Measurements from ENCODE around the gene SH2D7. TPM values are rescaled to one million over a fixed set of nuclear protein-coding genes. Genes with fewer than 3 reads are reported as not detected.

The SH2D7 gene
- polyA plus RNA-seq, 1 donor (not counting 4 experiments of a cell fraction or from before 2014, with no cell fraction given): not detected

DNA sequence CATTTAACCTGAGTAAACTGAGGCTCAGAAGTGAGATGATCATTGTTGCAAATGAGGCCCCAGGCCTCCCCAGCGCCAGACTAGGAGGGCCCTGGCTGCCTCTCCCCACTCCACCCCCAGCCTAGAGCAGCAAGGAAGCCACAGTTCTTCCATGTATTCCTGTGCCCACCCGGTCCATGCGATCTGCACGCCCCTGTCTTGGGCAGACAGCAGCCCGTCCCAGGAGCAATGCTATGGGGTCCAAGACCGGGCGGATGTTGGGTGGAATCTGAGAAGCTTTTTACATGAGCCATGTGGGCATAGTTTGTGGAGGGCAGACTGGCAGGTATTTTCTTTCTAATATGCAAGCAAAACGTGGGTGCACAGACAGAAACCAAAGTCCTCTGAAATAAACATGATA, 15.1 kb downstream of the SH2D7 start:
- Histone ChIP-seq H3K9ac (ENCODE audit: control insufficient read depth, extremely low read depth, insufficient read depth, low read length) (no peak overlapping the region), H3K27ac (ENCODE audit: control insufficient read depth, insufficient read depth, low read length) (no peak overlapping the region), H3K4me2 (ENCODE audit: control insufficient read depth, extremely low read depth, insufficient read depth, low read depth, low read length) (no peak overlapping the region), H2AFZ (ENCODE audit: control insufficient read depth, low read length) (no peak overlapping the region), H3K27me3 (ENCODE audit: control insufficient read depth, extremely low read depth, insufficient read depth, low read length) (no peaks in the 10 kb centered on the region), H3K4me3 (ENCODE audit: control insufficient read depth in 2 of 3, extremely low read depth in 1 of 3, insufficient read depth in 2 of 3, low read depth in 1 of 3, low read length in 3 of 3) (no peak overlapping the region), H4K20me1 (ENCODE audit: control insufficient read depth, extremely low read depth, insufficient read depth, low read length) (no peaks in the 10 kb centered on the region), H3K9me3 (ENCODE audit: control insufficient read depth, low read depth, low read length) (no peaks in the 10 kb centered on the region), H3K4me1 (ENCODE audit: control insufficient read depth, extremely low read depth, insufficient read depth, low read length) (no peaks in the 10 kb centered on the region), H3K79me2 (ENCODE audit: control insufficient read depth, insufficient read depth, low read length) (no peaks in the 10 kb centered on the region), H3K9me1 (ENCODE audit: control insufficient read depth, extremely low read depth, insufficient read depth, low read length) (no peaks in the 10 kb centered on the region), H3K36me3 (ENCODE audit: control insufficient read depth in 2 of 2, extremely low read depth in 1 of 2, insufficient read depth in 2 of 2, low read length in 2 of 2) (no peaks in the 10 kb centered on the region)
- DNase-seq (ENCODE audit: low read depth, low spot score) (no peak), FAIRE-seq (no peak)
- dilution Hi-C loops (cut with MboI; ENCODE audit: extremely low pct_ligation_motif_present, low sequenced_read_pairs): no loop called here
- TF ChIP-seq, protein P1, sequence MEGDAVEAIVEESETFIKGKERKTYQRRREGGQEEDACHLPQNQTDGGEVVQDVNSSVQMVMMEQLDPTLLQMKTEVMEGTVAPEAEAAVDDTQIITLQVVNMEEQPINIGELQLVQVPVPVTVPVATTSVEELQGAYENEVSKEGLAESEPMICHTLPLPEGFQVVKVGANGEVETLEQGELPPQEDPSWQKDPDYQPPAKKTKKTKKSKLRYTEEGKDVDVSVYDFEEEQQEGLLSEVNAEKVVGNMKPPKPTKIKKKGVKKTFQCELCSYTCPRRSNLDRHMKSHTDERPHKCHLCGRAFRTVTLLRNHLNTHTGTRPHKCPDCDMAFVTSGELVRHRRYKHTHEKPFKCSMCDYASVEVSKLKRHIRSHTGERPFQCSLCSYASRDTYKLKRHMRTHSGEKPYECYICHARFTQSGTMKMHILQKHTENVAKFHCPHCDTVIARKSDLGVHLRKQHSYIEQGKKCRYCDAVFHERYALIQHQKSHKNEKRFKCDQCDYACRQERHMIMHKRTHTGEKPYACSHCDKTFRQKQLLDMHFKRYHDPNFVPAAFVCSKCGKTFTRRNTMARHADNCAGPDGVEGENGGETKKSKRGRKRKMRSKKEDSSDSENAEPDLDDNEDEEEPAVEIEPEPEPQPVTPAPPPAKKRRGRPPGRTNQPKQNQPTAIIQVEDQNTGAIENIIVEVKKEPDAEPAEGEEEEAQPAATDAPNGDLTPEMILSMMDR (optimal IDR thresholded peaks at IDR 0.05 in 1 of 3, IDR thresholded peaks at IDR 0.05 in 1 of 3, conservative IDR thresholded peaks at IDR 0.05 in 1 of 3; ENCODE audit: extremely low read depth in 1 of 3, insufficient read depth in 2 of 3, low read length in 3 of 3): no peak
- TF ChIP-seq EZH2 (IDR thresholded peaks at IDR 0.05; ENCODE audit: low read length): no peak

DNA sequence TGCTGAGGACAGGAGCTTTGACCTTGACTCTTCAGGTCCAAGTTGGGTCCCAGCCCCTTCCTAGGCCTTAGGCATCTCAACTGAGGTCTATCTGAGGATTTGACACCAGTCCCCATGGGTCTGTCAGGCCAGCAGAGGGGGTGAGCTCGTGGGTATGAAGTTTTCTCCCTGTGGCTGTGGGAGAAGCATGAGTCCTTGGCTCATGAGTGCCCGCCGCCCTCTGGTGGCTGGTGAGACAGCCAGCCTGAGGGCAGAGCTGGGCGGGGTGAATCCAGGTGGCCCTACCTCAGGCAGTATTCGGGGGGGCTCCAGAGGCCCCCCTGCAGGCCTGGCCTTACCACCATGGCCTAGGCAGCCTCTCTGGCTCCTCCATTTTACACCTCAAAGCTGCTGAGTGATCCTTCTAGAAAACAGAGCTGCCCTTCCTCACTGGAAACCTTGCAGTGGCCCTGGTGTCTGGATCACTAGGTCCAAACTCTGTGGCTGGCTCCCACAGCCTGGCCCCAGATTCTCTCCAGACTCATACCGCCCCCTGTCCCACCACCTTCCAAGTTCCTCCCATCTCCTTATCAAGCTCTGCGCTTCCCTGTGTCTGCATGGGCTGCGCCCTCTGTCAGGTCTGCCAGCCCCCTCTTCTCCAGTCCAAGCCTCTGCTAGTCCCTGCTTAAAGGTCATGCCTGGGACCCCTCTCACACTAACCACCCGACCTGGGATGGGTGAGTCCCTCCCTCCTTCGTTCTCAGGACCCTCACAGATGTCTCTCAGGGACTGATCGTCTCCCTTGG, 16.1 kb downstream of the SH2D7 start:
- dilution Hi-C loops (cut with MboI; ENCODE audit: extremely low pct_ligation_motif_present, low sequenced_read_pairs): no loop called here
- peak; percentile 30 for DNase-seq (ENCODE audit: low read depth, low spot score)
- Histone ChIP-seq H3K9ac (ENCODE audit: control insufficient read depth, extremely low read depth, insufficient read depth, low read length) (no peak overlapping the region), H3K36me3 (ENCODE audit: control insufficient read depth in 2 of 2, extremely low read depth in 1 of 2, insufficient read depth in 2 of 2, low read length in 2 of 2) (no peaks in the 10 kb centered on the region), H4K20me1 (ENCODE audit: control insufficient read depth, extremely low read depth, insufficient read depth, low read length) (no peaks in the 10 kb centered on the region), H3K79me2 (ENCODE audit: control insufficient read depth, insufficient read depth, low read length) (no peaks in the 10 kb centered on the region), H3K27ac (ENCODE audit: control insufficient read depth, insufficient read depth, low read length) (no peak overlapping the region), H2AFZ (ENCODE audit: control insufficient read depth, low read length) (no peak overlapping the region), H3K9me1 (ENCODE audit: control insufficient read depth, extremely low read depth, insufficient read depth, low read length) (no peaks in the 10 kb centered on the region), H3K4me3 (ENCODE audit: control insufficient read depth in 2 of 3, extremely low read depth in 1 of 3, insufficient read depth in 2 of 3, low read depth in 1 of 3, low read length in 3 of 3) (no peak overlapping the region), H3K27me3 (ENCODE audit: control insufficient read depth, extremely low read depth, insufficient read depth, low read length) (no peaks in the 10 kb centered on the region), H3K4me1 (ENCODE audit: control insufficient read depth, extremely low read depth, insufficient read depth, low read length) (no peaks in the 10 kb centered on the region), H3K9me3 (ENCODE audit: control insufficient read depth, low read depth, low read length) (no peaks in the 10 kb centered on the region), H3K4me2 (ENCODE audit: control insufficient read depth, extremely low read depth, insufficient read depth, low read depth, low read length) (no peak overlapping the region)
- TF ChIP-seq EZH2 (IDR thresholded peaks at IDR 0.05; ENCODE audit: low read length): no peak
- TF ChIP-seq, protein P1 (optimal IDR thresholded peaks at IDR 0.05 in 1 of 3, IDR thresholded peaks at IDR 0.05 in 1 of 3, conservative IDR thresholded peaks at IDR 0.05 in 1 of 3; ENCODE audit: extremely low read depth in 1 of 3, insufficient read depth in 2 of 3, low read length in 3 of 3): peak; percentile 85 to 90 (median 86)
- FAIRE-seq: no peak

Measured in keratinocyte (primary cell).